Astrocyte (in vitro differentiated cells and primary cell): Measurements from ENCODE around the gene LEO1.

Experiments used
- CTCF ChIP-seq: IDR thresholded peaks from 2 replicates; pipeline ENCODE4 v1.5.1; 2011; ENCODE audit warnings: low read depth, mild to moderate bottlenecking, inconsistent platforms, low read length, moderate library complexity; ENCODE audit not compliant: insufficient read depth
- EZH2 ChIP-seq: IDR thresholded peaks from 2 replicates; pipeline ENCODE4 v1.6.1; 2012; ENCODE audit warnings: mild to moderate bottlenecking, low read length, inconsistent platforms; ENCODE audit not compliant: insufficient read depth

GRCh38 chr15:52005748-52006701, 34.4 kb upstream of the LEO1 start:
- no peak for TF ChIP-seq CTCF
- TF ChIP-seq EZH2 = no peak
